Measurements from ENCODE around the gene TRRAP.

Gene TRRAP

GRCh38 chr7:99004781-99005500 is 126.6 kb downstream of the TRRAP start:
- DNase-seq (ENCODE audit: low read depth in 2 of 2, low spot score in 1 of 2): no peak

DNA sequence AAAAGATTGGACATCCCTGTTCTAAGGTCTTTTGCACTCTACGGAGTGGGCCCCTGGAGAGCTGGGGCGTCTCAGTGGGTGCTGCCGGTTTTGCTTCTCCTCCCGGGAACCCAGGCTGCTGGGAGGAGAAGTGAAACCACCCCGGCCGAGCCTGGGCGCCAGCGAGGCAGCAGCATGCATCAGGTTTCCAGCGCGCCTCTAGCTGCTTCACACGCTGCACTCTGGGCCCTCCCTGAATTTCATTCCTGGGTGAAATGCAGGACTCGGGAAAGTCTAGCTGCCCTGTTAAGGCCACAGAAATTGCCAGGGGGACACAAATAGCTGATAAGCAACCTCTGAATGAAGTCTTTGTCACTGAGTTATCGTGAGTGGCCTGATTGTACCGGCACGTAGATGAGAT is 127.4 kb downstream of the TRRAP start:
- no peak for DNase-seq (ENCODE audit: low read depth in 2 of 2, low spot score in 1 of 2)

GRCh38 chr7:99006739-99007424 is 128.6 kb downstream of the TRRAP start:
- DNase-seq (ENCODE audit: low read depth in 2 of 2, low spot score in 1 of 2): no peak

DNA sequence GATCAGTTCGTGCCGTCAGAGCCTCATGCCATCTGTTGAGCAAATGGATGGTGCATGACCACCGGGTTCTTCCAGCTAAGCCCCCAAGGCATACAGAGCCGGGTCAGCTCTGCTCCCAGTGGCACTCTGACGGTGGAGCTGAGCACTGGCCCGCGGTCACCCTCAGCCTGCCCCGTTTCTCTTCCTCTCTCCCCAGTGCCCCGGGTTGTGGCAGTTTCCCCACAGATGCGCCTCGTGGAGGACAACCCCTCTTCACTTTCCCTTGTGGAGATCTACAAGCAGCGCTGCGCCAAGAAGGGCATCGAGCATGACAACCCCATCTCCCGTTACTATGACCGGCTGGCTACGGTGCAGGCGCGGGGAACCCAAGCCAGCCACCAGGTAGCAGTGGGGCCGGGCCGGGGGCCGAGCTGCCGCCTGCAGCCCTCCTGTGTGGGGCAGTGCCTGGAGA is 129.9 kb downstream of the TRRAP start:
- no peak for DNase-seq (ENCODE audit: low read depth in 2 of 2, low spot score in 1 of 2)

- no peak for DNase-seq (ENCODE audit: low read depth in 2 of 2, low spot score in 1 of 2)
Observed at GRCh38 chr7:99008921-99009530, 130.7 kb downstream of the TRRAP start.

DNA sequence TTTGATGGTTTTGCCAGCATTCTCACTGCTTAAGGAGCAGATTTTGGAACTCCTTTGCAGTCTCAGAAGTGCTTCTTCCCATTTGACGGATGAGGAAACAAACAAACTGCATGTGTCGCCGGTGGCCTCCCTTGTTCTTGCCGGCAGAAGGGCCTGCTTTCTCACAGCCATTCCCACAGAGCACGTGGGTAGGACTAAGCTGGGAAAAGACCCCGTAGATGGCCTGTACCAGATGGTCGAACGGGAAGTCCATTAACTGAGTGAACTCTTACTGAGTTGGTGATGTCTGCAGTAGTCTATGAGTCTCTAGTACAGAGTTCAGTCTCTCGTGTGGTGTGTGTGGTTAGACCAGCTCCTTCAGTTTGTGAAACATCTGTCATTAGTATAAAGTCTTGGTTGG is 131.9 kb downstream of the TRRAP start:
- DNase-seq (ENCODE audit: low read depth in 2 of 2, low spot score in 1 of 2): no peak

- no peak for DNase-seq (ENCODE audit: low read depth in 2 of 2, low spot score in 1 of 2)
Observed at GRCh38 chr7:99011341-99011705, 133.0 kb downstream of the TRRAP start.

DNA sequence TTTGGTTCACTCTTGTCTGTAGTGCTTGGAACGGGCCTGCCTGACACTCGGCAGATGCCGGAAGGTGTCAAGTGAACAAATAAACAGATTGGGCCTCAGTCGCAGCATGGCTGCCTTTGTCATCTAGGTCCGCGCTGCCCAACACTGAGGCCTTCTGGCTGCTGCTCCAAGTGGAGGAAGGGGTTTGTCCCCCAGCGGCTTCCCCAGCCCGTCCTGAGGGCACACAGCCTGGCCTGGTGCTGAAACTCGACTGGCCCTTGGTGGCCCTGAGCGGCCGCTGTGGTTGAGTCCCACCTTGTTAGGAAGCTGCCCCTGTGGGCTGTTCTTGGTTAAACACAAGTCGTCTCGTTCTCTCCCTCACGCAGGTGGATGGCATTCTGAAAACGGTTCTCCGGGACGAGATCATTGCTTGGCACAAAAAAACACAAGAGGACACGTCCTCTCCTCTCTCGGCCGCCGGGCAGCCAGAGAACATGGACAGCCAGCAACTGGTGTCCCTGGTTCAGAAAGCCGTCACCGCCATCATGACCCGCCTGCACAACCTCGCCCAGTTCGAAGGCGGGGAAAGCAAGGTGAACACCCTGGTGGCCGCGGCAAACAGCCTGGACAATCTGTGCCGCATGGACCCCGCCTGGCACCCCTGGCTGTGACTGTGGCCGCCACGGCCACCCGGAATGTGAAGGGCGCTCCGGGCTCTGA is 133.5 kb downstream of the TRRAP start:
- no peak for DNase-seq (ENCODE audit: low read depth in 2 of 2, low spot score in 1 of 2)

DNA sequence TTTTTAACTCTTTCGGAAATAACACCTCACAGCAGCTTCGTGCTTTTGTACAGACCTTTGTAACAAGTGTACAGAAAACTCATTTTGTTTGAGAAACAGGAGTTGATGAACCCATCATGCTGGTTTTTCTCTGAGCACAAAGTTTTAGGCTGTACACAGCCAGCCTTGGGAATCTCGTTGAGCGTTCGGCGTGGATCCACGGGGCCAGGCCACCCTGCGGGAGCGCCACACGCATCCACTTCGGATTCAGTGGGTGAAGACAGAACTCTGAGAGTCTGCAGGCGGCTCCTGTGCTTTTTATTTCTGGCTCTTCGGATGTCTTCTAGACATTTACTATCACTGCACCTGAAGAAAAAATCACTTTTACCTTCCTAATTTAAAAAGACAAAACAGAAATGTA is 134.4 kb downstream of the TRRAP start:
- DNase-seq (ENCODE audit: low read depth in 2 of 2, low spot score in 1 of 2): no peak

GRCh38 chr7:99013266-99014112 is 135.2 kb downstream of the TRRAP start:
- no peak for DNase-seq (ENCODE audit: low read depth in 2 of 2, low spot score in 1 of 2)

GRCh38 chr7:99014113-99014985 is 136.0 kb downstream of the TRRAP start:
- DNase-seq (ENCODE audit: low read depth in 2 of 2, low spot score in 1 of 2): no peak

DNA sequence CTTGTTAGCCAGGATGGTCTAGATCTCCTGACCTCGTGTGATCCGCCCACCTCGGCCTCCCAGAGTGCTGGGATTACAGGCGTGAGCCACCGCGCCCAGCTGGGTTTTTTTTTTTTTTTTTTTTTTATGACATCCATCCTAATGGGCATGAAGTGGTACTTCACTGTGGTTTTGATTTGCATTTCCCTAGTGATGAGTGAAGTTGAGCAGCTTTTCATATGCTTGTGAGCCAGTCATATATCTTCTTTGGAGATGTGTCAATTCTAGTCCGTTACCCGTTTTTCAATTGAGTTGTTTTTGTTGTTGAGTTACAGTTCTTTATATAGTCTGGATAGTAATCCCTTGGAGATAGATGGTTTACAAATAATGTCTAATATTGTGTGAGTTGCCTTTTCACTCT is 137.9 kb downstream of the TRRAP start:
- DNase-seq (ENCODE audit: low read depth in 2 of 2, low spot score in 1 of 2): no peak

GRCh38 chr7:99019523-99020412 is 141.4 kb downstream of the TRRAP start:
- DNase-seq (ENCODE audit: low read depth in 2 of 2, low spot score in 1 of 2): no peak

GRCh38 chr7:99020413-99020715 is 142.0 kb downstream of the TRRAP start:
- DNase-seq (ENCODE audit: low read depth in 2 of 2, low spot score in 1 of 2): no peak

DNA sequence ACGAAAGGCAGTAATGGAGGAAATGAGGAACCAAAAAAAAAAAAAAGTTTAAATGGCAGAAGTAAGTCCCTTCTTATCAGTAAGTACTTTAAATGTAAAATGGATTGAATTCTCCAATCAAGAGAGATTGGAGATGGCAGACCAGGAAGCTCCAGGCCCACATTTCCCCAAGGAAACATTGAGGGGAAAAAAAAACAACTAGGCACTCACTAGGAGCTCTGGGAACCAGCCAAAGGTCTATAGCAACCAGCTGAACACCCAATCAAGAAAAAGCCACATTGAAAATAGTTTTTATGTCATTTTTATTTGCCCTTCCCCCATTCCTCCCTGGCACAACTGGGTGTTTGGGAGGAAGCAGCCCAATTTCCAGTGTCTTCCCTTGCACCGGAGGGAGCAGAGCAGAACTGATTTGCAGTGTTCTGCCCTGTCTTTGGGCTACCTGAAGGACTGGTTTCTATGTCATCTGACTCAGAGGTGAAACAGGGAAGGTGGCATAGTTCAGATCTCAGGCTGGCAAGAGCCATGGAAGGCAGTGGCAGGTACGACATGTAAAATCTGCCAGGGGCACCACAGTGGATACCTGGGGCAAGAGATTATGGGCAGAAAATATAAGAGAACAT is 143.7 kb downstream of the TRRAP start:
- no peak for DNase-seq (ENCODE audit: low read depth in 2 of 2, low spot score in 1 of 2)

DNA sequence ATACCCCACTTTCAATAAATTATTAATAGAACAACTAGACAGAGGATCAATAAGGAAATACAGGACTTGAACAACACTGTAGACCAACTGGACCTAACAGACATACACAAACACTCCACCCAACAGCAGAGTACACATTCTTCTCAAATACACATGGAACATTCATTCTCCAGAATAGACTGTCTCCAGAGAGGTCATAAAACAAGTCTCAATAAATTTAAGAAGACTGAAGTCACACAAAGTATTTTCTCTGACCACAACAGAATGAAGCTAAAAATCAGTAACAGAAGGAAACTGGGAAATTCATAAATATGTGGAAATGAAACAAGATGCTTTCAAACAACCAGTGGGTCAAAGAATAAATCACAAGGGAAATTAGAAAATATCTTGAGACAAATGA is 145.7 kb downstream of the TRRAP start:
- DNase-seq (ENCODE audit: low read depth in 2 of 2, low spot score in 1 of 2): no peak

DNA sequence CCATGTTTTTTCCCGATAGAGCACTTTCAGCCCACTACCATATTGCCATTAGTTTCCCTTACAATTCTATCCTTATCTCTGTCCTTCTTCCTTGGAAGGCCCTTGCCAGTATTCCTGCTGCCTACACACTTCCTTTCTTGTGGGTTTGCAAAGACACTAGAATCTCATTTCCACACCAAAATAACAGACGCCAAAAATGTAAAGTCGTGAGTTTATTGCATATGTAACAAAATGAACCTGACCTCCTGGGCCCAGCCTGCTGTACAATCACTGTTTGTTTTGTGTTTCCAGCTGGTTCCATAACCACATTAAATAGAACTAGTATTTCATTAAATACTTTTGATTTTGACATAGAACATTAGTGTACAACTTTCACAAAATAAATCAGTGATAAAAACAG is 148.9 kb downstream of the TRRAP start:
- DNase-seq (ENCODE audit: low read depth in 2 of 2, low spot score in 1 of 2): no peak

- no peak for DNase-seq (ENCODE audit: low read depth in 2 of 2, low spot score in 1 of 2)
Observed at GRCh38 chr7:99027841-99028240, 149.5 kb downstream of the TRRAP start.
